Neural crest cell (in vitro differentiated cells): Measurements from ENCODE around the gene PACS1. TPM values are rescaled to one million over a fixed set of nuclear protein-coding genes. Genes with fewer than 3 reads are reported as not detected.

Source experiments
- DNase-seq: peaks from one replicate; pipeline ENCODE4 v3.0.0; 2021; ENCODE audit warnings: low read depth, mixed read lengths, low spot score
- H3K27ac Mint-ChIP-seq: one replicate; pipeline ENCODE4 v1.8.0; 2021; ENCODE audit warnings: mild to moderate bottlenecking, mixed read lengths; ENCODE audit not compliant: unreplicated experiment
- H3K27me3 Mint-ChIP-seq: 2 replicates; pipeline ENCODE4 v1.8.0; 2021; ENCODE audit warnings: low read depth, mild to moderate bottlenecking, mixed read lengths
- H3K36me3 Mint-ChIP-seq: 2 replicates; pipeline ENCODE4 v1.8.0; 2021; ENCODE audit warnings: low read depth, mild to moderate bottlenecking, mixed read lengths
- H3K4me1 Mint-ChIP-seq: 2 replicates; pipeline ENCODE4 v1.8.0; 2021; ENCODE audit warnings: mixed read lengths
- H3K4me3 Mint-ChIP-seq: one replicate; pipeline ENCODE4 v1.8.0; 2021; ENCODE audit warnings: mild to moderate bottlenecking, mixed read lengths
- H3K9me3 Mint-ChIP-seq: 2 replicates; pipeline ENCODE4 v1.8.0; 2021; ENCODE audit warnings: mixed read lengths
- total RNA-seq: library from RNA; stranded (reverse); gene quantifications from 2 replicates; pipeline ENCODE4 v1.2.1, GENCODE V29; 2021
- TF ChIP-seq, protein P1 (sequence below): fragments of 200-600 bp; sonication (generic); conservative IDR thresholded peaks from 2 replicates; pipeline ENCODE4 v1.5.0; 2021; ENCODE audit warnings: antibody characterized with exemption, mild to moderate bottlenecking

Gene PACS1
- total RNA-seq, 1 donor from 2014 or later = 54.3 TPM

DNA sequence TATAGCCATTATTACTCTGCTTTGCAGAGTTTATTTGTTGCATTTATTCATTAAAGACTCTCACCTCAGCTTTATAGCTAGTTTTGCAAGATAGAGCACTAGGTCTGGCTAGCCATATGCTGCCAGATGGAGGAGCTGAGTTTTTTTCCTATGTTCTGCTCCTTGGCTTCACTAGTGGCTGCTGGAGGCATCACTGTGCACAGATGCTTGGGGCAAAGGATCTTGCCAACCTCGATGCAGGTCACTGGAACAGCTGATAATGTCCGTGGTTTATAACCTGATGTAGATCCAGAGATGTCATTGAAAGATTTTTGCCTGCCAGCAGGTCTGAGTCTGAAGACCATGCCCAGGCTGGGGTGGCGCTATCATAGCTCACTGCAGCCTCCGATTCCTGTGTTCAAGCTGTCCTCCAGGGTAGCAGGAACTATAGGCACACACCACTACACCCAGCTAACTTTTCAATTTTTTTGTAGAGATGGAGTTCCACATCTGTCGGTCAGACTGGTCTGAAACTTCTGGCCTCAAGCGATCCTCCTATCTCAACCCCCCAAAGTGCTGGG is 63.2 kb downstream of the PACS1 start:
- no peak overlapping the region for H3K27ac Mint-ChIP-seq
- no peak for DNase-seq
- H3K27me3 Mint-ChIP-seq = no peaks in the 10 kb centered on the region
- TF ChIP-seq, protein P1, sequence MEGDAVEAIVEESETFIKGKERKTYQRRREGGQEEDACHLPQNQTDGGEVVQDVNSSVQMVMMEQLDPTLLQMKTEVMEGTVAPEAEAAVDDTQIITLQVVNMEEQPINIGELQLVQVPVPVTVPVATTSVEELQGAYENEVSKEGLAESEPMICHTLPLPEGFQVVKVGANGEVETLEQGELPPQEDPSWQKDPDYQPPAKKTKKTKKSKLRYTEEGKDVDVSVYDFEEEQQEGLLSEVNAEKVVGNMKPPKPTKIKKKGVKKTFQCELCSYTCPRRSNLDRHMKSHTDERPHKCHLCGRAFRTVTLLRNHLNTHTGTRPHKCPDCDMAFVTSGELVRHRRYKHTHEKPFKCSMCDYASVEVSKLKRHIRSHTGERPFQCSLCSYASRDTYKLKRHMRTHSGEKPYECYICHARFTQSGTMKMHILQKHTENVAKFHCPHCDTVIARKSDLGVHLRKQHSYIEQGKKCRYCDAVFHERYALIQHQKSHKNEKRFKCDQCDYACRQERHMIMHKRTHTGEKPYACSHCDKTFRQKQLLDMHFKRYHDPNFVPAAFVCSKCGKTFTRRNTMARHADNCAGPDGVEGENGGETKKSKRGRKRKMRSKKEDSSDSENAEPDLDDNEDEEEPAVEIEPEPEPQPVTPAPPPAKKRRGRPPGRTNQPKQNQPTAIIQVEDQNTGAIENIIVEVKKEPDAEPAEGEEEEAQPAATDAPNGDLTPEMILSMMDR = no peak
- no peaks in the 10 kb centered on the region for H3K36me3 Mint-ChIP-seq
- no peak overlapping the region for H3K4me3 Mint-ChIP-seq
- H3K4me1 Mint-ChIP-seq = no peaks in the 10 kb centered on the region
- H3K9me3 Mint-ChIP-seq = no peaks in the 10 kb centered on the region

- H3K27me3 Mint-ChIP-seq = no peaks in the 10 kb centered on the region
- no peaks in the 10 kb centered on the region for H3K36me3 Mint-ChIP-seq
- H3K4me3 Mint-ChIP-seq = no peak overlapping the region
- H3K27ac Mint-ChIP-seq = no peak overlapping the region
- no peak for DNase-seq
- no peaks in the 10 kb centered on the region for H3K9me3 Mint-ChIP-seq
- H3K4me1 Mint-ChIP-seq = no peaks in the 10 kb centered on the region
- TF ChIP-seq, protein P1 = no peak
These were observed 66.7 kb downstream of the PACS1 start for GRCh38 chr11:66136752-66137123.

DNA sequence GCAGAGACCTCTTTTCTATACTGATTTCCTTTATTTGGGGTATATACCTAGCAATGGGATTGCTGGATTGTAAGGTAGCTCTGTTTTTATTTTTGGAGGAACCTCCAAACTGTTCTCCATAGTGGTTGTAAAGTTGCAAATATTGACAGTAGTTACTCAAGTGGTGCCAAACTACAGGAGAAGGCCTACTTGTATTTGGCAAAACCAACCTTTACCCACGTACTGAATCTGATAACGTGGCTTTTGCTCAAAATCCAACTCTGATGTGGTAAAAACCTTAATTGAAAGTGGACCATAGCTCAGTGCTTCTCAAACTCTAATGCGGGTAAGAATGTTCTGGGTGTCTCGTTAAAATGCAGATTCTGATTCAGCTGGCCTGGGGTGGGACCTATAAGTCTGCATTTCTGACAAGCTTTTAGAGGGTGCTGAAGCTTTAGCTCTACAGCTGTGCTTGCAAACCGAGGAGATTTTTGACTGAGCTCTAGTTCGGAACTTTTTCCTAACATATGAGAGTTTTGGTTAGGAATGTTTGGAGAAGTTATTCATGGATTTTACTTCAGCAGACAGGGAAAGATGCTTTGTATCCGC is 69.8 kb downstream of the PACS1 start:
- no peak overlapping the region for H3K4me3 Mint-ChIP-seq
- no peaks in the 10 kb centered on the region for H3K4me1 Mint-ChIP-seq
- no peaks in the 10 kb centered on the region for H3K9me3 Mint-ChIP-seq
- TF ChIP-seq, protein P1 = no peak
- H3K27ac Mint-ChIP-seq = no peak overlapping the region
- DNase-seq = no peak
- H3K27me3 Mint-ChIP-seq = no peaks in the 10 kb centered on the region
- peaks cover 3% of the 10 kb centered on the region for H3K36me3 Mint-ChIP-seq

DNA sequence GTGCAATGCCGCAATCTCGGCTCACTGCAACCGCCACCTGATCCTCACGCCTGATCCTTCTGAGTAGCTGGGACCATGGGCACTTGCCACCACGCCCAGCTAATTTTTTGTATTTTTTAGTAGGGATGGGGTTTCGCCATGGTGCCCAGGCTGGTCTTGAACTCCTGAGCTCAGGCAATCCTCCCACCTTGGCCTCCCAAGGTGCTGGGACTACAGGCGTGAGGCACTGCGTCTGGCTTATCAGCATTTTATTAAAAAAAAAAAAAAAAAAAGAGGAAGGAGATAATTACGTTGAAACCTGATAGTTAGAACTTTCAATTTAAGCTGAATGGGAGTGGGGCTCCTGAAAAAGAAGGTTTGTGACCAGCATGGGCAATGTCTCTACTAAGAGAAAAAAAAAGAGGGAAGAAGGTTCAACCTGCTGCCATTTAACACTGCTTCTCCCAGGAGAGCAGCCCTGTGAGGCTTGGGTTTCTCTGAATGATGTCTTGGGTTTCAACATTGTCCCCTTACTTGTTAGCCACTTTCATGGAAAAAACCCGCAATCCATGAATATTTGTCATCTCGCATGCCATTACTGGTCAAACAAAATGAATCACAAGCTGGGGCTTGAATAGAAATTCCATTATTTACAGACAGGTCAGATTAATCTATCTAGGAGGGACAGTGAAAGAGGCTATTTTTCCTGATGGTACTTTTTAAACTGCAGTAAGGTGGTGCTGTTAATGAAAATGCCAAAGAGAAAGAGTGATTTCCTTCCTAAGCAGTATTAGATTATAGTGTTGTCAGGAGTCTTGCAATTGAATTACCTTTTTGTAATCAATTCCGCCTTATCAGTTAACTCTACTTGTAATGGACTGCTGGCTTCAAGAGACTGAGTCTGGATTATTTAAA is 72.5 kb downstream of the PACS1 start:
- Mint-ChIP-seq H3K4me3 (no peak overlapping the region), H3K27ac (no peak overlapping the region), H3K36me3 (peaks cover 10% of the 10 kb centered on the region), H3K9me3 (peaks cover 3% of the 10 kb centered on the region), H3K27me3 (no peaks in the 10 kb centered on the region), H3K4me1 (no peaks in the 10 kb centered on the region)
- no peak for DNase-seq
- TF ChIP-seq, protein P1 = no peak

- H3K27ac Mint-ChIP-seq = no peak overlapping the region
- H3K36me3 Mint-ChIP-seq = peaks cover 10% of the 10 kb centered on the region
These were observed 73.1 kb downstream of the PACS1 start for GRCh38 chr11:66143264-66143566.

More at GRCh38 chr11:66143264-66143566, 73.1 kb downstream of the PACS1 start:
- TF ChIP-seq, protein P1 = no peak
- no peaks in the 10 kb centered on the region for H3K4me1 Mint-ChIP-seq
- no peak overlapping the region for H3K4me3 Mint-ChIP-seq
- no peaks in the 10 kb centered on the region for H3K27me3 Mint-ChIP-seq
- no peak for DNase-seq
- peaks cover 3% of the 10 kb centered on the region for H3K9me3 Mint-ChIP-seq
